ENCODE measurements around the gene TMEM171.

TMEM171 gene

GRCh38 chr5:73120222-73121118 is at the start of gene TMEM171:
TSS of gene TMEM171 (plus strand) at chr5:73120575. CDS start at chr5:73123374, 2,799 bp downstream.
- no peaks in the 10 kb centered on the region for H3K36me3 ChIP-seq (ENCODE audit: control insufficient read depth, insufficient read depth, low read length)
- peaks cover 1% of the 10 kb centered on the region; the same call in 1 of the 2 replicates for H3K27me3 ChIP-seq (replicated peaks; ENCODE audit: control insufficient read depth, insufficient read depth, low read length)
- no peak for TF ChIP-seq CTCF (IDR thresholded peaks at IDR 0.05; ENCODE audit: insufficient read depth, low read length, poor library complexity, severe bottlenecking)
- no peak for DNase-seq (ENCODE audit: extremely low read depth, insufficient read length)
- H3K4me3 ChIP-seq (replicated peaks; ENCODE audit: low read depth, low read length): no peak within 1 kb of the TSS

- no peak for DNase-seq (ENCODE audit: extremely low read depth, insufficient read length)
- Histone ChIP-seq H3K4me3 (replicated peaks; ENCODE audit: low read depth, low read length) (no peak overlapping the region), H3K27me3 (replicated peaks; ENCODE audit: control insufficient read depth, insufficient read depth, low read length) (no peaks in the 10 kb centered on the region), H3K36me3 (ENCODE audit: control insufficient read depth, insufficient read depth, low read length) (no peaks in the 10 kb centered on the region)
- TF ChIP-seq CTCF (IDR thresholded peaks at IDR 0.05; ENCODE audit: insufficient read depth, low read length, poor library complexity, severe bottlenecking): no peak
These were observed 39.3 kb upstream of the TMEM171 start for GRCh38 chr5:73081093-73081492.

- no peak for DNase-seq (ENCODE audit: extremely low read depth, insufficient read length)
- Histone ChIP-seq H3K27me3 (replicated peaks; ENCODE audit: control insufficient read depth, insufficient read depth, low read length) (no peaks in the 10 kb centered on the region), H3K4me3 (replicated peaks; ENCODE audit: low read depth, low read length) (no peak overlapping the region), H3K36me3 (ENCODE audit: control insufficient read depth, insufficient read depth, low read length) (no peaks in the 10 kb centered on the region)
- no peak for TF ChIP-seq CTCF (IDR thresholded peaks at IDR 0.05; ENCODE audit: insufficient read depth, low read length, poor library complexity, severe bottlenecking)
These were observed 32.3 kb upstream of the TMEM171 start for GRCh38 chr5:73088026-73088425.

GRCh38 chr5:73093943-73094342 is 26.4 kb upstream of the TMEM171 start:
- TF ChIP-seq CTCF (IDR thresholded peaks at IDR 0.05; ENCODE audit: insufficient read depth, low read length, poor library complexity, severe bottlenecking): no peak
- Histone ChIP-seq H3K27me3 (replicated peaks; ENCODE audit: control insufficient read depth, insufficient read depth, low read length) (no peaks in the 10 kb centered on the region), H3K4me3 (replicated peaks; ENCODE audit: low read depth, low read length) (no peak overlapping the region), H3K36me3 (ENCODE audit: control insufficient read depth, insufficient read depth, low read length) (no peaks in the 10 kb centered on the region)
- no peak for DNase-seq (ENCODE audit: extremely low read depth, insufficient read length)

GRCh38 chr5:73094415-73094814 is 26.0 kb upstream of the TMEM171 start:
- Histone ChIP-seq H3K27me3 (replicated peaks; ENCODE audit: control insufficient read depth, insufficient read depth, low read length) (no peaks in the 10 kb centered on the region), H3K36me3 (ENCODE audit: control insufficient read depth, insufficient read depth, low read length) (no peaks in the 10 kb centered on the region), H3K4me3 (replicated peaks; ENCODE audit: low read depth, low read length) (no peak overlapping the region)
- TF ChIP-seq CTCF (IDR thresholded peaks at IDR 0.05; ENCODE audit: insufficient read depth, low read length, poor library complexity, severe bottlenecking): no peak
- no peak for DNase-seq (ENCODE audit: extremely low read depth, insufficient read length)
